HG02588 (cell line): Measurements from ENCODE around the gene AGAP1.

Experiments
- ATAC-seq: cut with Tn5 transposase; IDR thresholded peaks from one replicate; pipeline ENCODE4 v1.9.1; 2021; ENCODE audit warnings: mild to moderate bottlenecking, moderate library complexity; ENCODE audit not compliant: unreplicated experiment

Gene AGAP1

DNA sequence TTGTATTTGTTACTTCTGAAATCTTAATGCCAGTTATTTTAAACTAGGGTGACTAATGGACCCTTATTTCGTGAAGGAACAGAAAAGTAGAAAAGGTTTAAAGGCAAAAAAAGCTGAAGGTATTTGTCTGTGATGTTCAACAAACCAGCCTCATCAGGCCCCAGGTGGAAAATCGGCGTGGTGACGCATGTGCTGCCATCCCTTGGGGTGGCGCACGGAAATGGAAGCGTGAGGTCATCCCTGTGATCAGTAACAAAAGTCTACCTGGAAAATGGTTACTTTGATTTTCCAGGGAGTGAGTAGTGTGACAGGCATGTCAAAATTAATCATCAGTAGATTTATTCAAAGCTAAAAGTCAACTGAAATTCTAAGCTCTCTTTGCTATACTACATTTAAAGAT lies 361.2 kb downstream of the AGAP1 start:
- no peak for ATAC-seq

DNA sequence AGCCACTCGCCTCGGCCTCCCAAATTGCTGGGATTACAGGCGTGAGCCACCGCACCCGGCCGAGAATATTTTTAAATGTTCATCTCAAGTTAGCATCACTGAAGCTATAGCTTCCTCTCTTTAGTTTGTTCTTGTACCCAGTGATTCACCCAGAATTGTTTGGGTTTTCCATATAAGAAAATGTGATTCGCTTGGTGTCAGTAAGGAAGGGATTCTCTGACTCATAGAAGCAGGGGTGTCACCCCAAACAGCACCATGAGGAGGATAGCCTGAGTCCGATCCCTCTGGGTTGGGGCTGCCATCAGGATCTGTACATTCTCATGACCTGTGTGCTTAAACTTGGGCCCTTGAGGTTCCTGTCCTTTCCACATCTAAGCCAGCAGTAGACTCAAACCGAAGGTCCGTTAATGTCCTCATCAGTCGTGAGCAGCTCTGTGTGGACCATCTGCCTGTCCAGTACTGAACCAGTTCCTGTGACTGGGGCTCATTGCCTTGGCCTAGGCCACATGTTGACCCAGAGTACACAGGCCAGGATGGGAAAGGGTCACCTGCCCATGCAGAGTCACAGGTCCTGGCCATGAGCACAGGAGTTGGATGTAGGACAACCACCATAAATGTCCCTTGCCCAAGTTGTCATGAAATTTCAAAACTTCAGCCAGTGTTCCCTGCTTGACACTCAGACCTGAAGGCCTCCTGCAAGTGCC lies 362.5 kb downstream of the AGAP1 start:
- no peak for ATAC-seq

DNA sequence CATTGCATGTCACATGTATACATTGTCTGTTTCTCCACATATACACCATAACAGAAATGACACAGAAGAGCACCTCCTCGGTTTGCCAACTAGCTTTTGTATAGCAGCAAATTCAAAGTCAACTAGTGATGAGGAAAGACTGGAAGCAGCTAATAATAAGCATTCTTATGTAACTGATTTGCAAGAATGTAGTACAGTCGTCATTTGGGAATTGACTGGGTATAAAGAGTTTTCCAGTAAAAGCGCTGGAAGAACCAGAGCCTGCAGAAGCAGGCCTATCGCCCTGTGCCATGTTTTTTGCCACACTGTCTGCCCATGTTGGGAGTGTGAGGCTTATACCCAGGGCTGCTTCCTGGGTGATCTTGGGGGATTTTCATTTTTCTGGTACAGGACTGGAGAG lies 363.8 kb downstream of the AGAP1 start:
- ATAC-seq: no peak

DNA sequence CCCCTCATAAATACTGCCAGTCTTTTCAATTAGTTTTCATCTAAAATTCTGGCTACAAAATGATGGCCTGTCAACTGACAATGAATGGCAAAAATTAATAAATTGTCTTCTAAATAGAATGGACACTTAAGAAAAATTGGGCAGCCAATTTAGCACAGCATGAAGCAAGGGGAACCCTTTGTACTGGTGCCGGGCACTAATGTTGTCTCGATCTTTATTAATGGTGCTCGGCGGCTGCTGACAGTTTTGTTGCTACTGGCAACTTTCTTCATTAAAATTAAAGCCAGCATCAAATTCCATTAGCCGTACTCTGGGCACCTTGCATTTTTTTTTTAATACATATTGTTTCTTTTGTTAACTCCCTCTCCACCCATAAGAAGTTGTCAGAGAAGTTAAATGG lies 365.0 kb downstream of the AGAP1 start:
- no peak for ATAC-seq

DNA sequence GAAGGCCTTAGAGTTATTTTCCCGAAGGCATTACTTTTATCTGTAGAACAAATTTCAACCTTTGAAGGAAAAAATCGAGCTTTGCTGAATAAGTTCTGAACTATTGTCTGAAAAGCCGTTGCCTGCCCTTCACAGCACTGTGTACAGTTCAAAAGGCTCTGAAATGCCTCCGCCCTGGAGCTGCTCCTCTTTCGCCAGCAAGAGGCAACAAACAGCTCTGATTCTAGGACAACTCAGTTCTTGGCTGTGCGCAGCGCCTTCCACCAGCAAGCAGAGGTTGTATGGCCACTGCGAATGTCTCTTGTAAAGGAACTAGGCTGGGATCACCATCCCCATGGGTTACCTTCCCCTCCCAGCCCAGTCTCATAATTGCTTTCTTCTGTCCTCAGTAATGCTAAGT lies 365.8 kb downstream of the AGAP1 start:
- no peak for ATAC-seq

GRCh38 chr2:235860111-235860510 lies 366.3 kb downstream of the AGAP1 start:
- ATAC-seq: no peak

DNA sequence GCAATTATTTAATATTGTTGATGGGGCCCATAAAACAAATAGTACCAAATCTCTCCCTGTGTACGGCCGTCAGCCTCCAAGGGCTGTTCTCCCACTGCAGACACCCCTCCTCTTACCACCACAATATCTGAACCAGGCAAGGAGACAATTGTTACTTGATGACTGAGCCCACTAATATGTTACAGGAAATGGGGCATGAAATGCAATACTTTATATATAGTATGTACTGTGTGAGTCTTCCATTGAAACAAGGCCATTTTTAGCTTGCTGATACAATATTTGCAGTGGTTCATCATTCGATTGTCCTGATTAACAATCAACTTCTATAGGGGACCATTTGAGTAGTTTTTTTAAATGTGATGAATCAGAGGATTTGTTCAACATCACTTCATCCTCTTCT lies 367.0 kb downstream of the AGAP1 start:
- ATAC-seq: no peak

DNA sequence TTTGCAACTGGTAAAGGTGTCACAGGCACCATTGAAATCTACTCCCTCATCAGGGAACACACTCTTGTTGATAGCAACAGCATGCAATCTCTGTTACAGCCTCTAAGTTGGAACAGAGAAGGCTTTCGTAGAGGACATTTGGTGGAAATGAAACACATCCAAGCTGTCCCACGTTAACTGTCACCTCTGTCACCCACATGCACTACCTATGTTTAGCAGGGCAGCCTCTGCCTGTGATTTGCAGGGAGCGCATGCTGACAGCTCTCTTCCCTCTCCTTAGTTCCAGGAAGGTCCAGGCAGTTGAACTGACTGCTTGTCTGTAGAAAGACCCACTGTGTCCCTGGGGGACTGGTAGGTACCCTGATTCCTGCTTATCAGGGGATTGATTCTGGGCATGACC lies 367.5 kb downstream of the AGAP1 start:
- ATAC-seq: no peak

- ATAC-seq: no peak
Measured at GRCh38 chr2:235863414-235863813, 369.6 kb downstream of the AGAP1 start.

- ATAC-seq: no peak
Measured at GRCh38 chr2:235864302-235864701, 370.5 kb downstream of the AGAP1 start.

GRCh38 chr2:235864733-235865515 lies 371.1 kb downstream of the AGAP1 start:
- no peak for ATAC-seq

- no peak for ATAC-seq
Measured at GRCh38 chr2:235866373-235866772, 372.5 kb downstream of the AGAP1 start.

GRCh38 chr2:235868224-235868623 lies 374.4 kb downstream of the AGAP1 start:
- no peak for ATAC-seq

DNA sequence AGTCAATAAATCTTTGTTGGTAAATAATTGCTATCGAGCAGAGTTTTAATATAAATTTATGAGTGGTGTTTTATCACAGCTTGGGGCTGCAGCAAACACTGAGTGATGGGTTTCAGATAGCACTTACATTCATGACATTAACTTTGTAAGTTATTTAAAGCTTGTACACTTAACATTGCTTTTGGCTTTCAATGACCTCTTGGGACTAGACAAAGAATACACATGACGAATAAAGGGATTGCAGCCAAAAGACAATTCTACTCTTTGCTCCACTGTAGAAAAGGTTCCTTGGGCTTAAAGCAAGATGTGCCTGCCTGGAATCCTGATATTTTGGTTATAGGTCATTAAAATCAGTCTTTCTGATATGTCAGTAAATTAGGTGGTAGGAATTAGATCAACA lies 374.8 kb downstream of the AGAP1 start:
- no peak for ATAC-seq

DNA sequence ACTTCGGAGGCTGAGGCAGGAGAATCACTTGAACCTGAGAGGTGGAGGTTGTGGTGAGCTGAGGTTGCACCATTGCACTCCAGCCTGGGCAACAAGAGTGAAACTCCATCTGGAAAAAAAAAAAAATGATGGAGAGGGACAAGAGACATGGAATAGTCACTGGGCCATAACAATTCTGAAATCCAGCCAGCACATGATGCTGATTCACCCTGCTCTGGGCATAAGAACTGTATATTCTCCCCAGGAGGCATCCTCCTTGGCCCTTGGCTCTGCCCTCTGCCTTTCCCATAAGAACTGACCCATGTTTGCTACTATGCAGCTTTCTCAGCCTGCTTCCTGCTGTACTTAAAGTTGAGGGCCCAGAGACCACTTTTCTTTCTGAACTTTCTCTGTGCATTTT lies 376.7 kb downstream of the AGAP1 start:
- ATAC-seq: no peak

GRCh38 chr2:235876099-235876679 lies 382.3 kb downstream of the AGAP1 start:
- no peak for ATAC-seq

GRCh38 chr2:235877275-235877802 lies 383.5 kb downstream of the AGAP1 start:
- ATAC-seq: no peak

- ATAC-seq: no peak
Measured at GRCh38 chr2:235879116-235879515, 385.3 kb downstream of the AGAP1 start.

DNA sequence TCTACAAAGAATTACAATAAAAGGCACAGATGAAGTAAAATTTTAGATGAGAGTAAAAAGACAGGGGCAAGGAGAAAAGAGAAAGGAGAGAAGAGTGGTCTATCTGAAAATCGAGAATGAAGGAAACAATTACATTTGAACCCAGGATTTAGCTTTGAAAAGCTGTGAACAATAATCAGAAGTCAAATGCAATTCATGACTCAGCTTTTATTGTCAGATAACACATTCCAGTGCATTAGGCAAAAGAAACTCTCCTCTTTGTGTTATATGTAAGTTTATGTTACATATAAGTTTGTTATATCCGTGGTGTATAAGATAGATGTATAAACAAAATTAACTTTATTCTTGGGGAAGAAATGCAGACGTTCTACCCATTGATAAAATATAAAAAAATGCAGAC lies 389.8 kb downstream of the AGAP1 start:
- no peak for ATAC-seq

DNA sequence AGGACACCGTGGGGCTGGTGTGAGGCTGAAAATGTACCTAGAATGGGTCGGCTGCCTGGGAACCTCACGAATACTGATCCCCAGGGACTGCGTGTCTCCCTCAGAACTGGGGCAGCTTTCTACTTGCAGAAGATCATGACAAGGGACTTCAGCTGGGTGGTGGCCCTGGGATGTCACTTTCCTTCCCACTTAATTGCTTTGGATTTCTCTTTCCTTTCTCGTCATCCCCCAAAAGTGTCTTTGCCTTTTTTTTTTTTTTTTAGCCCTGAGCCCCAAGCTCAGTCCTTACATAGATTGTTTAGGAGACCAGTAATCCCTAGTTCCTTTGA lies 395.4 kb downstream of the AGAP1 start:
- ATAC-seq: no peak

DNA sequence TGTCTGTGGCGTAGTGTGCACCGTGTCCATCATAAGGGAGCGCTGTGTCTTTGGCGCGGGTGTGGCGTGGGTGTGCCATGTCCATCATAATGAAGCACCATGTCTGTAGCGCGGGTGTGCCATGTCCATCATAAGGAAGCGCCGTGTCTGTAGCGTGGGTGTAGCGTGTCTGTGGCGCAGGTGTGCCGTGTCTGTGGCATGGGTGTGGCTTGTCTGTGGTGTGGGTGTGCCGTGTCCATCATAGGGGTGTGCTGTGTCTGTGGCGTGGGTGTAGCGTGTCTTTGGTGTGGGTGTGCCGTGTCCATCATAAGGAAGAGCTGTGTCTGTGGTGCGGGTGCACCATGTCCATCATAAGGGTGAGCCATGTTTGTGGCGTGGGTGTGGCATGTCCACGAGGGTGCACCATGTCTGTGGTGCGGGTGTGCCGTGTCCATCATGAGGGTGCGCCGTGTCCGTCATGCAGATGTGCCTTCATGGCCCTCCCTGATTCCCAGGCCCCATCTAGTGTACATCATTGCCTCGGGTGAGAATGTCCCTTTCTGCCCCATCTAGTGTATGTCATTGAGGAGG lies 399.4 kb downstream of the AGAP1 start:
- ATAC-seq: no peak

DNA sequence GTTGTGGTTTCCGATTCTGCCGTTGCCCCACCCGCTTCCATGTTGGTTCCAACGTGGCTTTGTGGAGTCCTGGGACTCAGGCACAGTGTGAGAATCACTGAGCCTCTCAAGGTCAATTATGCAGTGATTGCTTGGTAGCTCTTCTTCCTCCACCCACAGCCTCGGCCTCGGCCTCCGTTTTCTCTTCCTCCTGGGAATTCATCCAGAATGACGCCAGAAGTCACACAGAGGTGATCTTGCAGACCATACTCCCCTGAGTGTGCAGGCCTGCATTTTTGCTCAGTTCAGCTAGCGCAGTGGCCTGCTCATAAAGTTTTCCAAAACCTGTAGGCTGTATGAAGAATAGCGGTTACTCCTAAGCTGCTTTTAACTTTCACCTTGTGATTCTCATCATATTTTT lies 401.0 kb downstream of the AGAP1 start:
- no peak for ATAC-seq
